ENCODE data around the gene KRTAP10-6.
A peak's percentile ranks its signal among the peaks of the same experiment; 100 is the strongest.
"Not testable (repeated sequence)": the region's sequence is repeated elsewhere in the genome, so short reads cannot be mapped to it uniquely, and the experiment has no call there.

KRTAP10-6 gene

GRCh38 chr21:44617071-44617501 lies 24.8 kb upstream of the KRTAP10-6 start:
- DNase-seq: no peak

DNA sequence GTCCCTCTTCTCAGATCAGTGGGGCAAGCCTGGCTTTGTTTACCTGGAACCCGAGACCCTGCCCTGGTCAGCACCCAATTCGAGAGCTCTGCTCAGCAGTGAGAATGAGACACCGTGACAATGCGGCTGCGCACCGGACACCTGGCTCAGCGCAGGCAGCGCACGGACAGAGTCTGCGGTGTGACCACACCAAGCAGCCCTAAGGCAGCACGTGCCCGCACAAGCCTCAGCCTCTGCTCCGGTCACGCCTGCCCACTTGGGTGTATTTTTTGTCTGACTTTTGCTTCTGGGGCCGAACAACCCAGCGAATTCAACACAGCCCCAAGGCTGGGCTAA lies 24.3 kb upstream of the KRTAP10-6 start:
- DNase-seq: no peak

- DNase-seq: no peak
Measured at GRCh38 chr21:44615911-44616590, 23.7 kb upstream of the KRTAP10-6 start.

GRCh38 chr21:44615466-44615865 lies 23.2 kb upstream of the KRTAP10-6 start:
- no peak for DNase-seq

GRCh38 chr21:44614961-44615391 lies 22.7 kb upstream of the KRTAP10-6 start:
- no peak for DNase-seq

GRCh38 chr21:44614161-44614631 lies 21.9 kb upstream of the KRTAP10-6 start:
- no peak for DNase-seq

- no peak for DNase-seq
Measured at GRCh38 chr21:44613386-44614155, 21.3 kb upstream of the KRTAP10-6 start.

GRCh38 chr21:44612669-44613229 lies 20.4 kb upstream of the KRTAP10-6 start:
- no peak for DNase-seq

GRCh38 chr21:44612029-44612486 lies 19.8 kb upstream of the KRTAP10-6 start, which contains the start of gene KRTAP10-8:
KRTAP10-8 (plus strand) TSS chr21:44612079; CDS start chr21:44612101, 22 bp downstream.
- DNase-seq: no peak

GRCh38 chr21:44611551-44611950 lies 19.2 kb upstream of the KRTAP10-6 start:
- DNase-seq: no peak

DNA sequence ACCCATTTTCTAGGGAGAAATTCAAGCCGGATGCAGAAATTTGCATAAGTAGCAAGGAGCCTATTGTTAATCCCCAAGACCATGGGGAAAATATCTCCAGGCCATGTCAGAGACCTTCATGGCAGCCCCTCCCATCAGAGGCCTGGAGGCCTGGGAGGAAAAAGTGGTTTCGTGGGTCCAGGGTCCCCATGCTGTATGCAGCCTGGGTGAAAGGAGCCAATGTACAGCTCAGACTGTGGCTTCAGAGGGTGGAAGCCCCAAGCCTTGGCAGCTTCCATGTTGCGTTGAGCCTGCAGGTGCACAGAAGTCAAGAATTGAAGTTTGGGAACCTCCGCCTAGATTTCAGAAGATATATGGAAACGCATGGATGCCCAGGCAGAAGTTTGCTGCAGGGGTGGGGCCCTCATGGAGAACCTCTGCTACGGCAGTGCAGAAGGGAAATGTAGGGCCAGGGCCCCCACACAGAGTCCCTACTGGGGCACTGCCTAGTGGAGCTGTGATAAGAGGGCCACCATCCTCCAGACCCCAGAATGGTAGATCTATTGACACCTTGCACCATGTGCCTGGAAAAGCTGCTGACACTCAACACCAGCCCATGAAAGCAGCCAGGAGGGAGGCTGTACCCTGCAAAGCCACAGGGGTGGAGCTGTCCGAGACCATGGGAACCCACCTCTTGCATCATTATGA lies 18.0 kb upstream of the KRTAP10-6 start:
- DNase-seq: not testable (repeated sequence)

DNA sequence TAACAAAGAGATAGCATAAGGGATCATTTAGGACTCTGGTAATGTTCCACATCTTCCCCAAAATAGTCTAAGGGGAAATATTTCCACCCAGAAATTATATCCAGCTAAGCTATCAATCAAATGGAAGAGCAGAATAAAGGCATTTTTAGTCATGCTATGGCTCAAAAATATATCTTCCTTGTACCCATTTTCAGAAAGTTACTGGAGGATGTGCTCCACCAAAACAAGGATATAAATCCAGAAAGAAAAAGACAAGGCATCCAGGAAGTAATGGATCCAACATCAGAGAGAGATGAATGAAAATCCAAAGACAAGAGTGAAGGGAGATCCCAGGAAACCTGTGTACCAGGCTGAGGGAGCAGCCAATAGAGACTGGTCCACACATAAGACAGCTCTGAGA lies 16.9 kb upstream of the KRTAP10-6 start:
- DNase-seq: no peak

DNA sequence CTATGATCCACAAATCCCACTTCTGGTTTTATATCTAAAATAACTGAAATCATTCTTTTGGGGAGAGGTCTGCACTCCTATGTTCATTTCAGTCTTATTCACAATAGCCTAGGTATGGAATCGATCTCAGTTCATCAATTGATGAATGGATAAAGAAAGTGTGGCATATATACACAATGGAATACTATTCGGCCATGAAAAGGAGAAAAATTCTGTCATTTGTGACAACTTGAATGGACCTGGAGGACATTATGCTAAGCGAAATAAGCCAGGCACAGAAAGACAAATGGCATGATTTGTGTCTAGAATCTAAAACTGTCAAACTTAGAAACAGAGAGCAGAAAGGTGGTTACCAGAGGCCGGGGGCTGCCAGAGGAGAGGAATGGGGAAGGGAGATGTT lies 14.2 kb upstream of the KRTAP10-6 start:
- no peak for DNase-seq

- DNase-seq: no peak
Measured at GRCh38 chr21:44603911-44604310, 11.6 kb upstream of the KRTAP10-6 start.

DNA sequence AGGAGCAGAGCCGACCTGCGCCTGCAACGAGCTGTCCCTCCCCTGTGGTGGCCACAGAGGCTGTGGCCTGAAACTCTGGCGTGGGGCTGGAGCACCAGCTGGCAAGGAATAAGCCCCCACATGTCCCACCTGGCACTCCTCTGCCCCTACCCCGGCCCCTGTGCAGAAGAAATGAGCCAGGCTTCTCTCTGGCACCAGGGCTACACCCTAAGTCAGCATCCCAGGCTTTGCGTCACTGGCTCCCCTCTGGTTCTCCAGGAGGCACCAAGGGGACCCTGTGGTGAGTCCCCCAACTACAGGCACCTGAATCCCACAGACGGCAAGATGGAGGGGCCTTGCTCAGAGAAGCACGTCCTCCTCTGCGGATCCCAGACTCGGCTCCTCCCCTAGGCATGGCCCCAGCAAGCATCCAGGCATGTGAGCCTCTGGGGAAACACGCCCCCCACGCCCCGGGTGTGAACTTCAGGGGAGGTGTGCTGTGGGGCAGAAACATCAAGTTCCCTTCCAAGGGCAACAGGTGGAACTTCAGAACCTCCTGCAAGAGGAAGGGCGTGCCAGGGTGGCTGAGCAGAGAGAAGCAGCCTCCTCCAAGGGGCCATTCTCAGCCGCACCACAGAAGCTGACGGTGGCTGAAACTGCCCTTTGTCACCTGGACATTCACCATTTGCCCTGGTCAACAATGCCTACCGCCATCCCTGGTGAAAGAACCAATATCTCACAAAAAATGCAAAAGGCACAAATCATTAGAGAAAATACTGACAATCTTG lies 11.0 kb upstream of the KRTAP10-6 start:
- no peak for DNase-seq

- DNase-seq: no peak
Measured at GRCh38 chr21:44602463-44602850, 10.2 kb upstream of the KRTAP10-6 start.

DNA sequence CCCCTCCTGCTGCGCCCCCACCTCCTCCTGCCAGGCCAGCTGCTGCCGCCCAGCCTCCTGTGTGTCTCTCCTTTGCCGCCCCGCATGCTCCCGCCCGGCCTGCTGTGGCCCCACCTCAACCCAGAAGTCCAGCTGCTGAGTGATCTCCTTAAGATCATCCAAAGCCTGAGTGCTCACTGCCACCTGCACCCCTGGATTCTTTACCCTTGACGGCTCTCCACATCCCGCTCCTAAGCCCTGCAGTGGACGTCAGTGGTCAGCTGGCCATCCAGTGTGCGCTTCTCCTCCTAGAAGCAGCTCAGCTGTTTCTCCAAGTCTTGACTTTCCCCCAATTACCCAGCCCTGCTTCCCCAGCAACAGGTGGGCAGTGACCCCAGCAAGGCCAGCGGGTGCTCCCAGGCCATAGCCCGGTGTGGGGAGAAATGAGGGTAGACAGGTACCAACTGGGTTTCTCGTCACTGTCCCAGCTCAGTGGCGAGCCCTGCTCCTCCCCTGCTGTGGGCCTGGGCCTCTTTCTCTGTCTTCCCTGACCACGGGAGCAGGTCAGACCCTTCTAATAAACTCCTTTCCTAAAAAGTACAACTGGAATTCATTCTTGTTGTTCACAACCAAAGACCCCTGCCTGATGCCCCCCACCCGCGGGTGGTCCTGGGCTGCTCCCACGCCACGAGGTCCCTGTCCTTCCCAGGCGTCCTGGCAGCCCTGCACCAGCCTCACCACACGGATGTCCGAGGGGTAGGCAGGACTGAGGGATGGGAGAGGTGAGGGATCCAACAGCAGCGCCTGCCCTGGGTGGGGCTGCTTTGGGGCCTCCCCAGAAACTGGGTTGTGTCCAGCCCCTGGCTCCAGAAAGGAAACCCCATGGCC lies 9.5 kb upstream of the KRTAP10-6 start:
- DNase-seq: no peak

DNA sequence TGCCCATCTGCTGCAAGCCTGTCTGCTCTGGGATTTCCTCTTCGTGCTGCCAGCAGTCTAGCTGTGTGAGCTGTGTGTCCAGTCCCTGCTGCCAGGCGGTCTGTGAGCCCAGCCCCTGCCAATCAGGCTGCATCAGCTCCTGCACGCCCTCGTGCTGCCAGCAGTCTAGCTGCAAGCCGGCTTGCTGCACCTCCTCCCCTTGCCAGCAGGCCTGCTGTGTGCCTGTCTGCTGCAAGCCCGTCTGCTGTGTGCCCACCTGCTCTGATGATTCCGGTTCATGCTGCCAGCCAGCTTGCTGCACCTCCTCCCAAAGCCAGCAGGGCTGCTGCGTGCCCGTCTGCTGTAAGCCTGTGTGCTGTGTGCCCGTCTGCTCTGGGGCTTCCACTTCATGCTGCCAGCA lies 8.8 kb upstream of the KRTAP10-6 start:
- peak in 1 of 14 donors; percentile 28 for DNase-seq

GRCh38 chr21:44600118-44600978 lies 8.0 kb upstream of the KRTAP10-6 start, which contains the start of gene KRTAP10-7:
KRTAP10-7 (plus strand) TSS chr21:44600597; CDS start chr21:44600622, 25 bp downstream.
- not testable (repeated sequence) for DNase-seq
